Erythroblast (primary cell): ENCODE results near the gene C7.
"Not testable (repeated sequence)": the region's sequence is repeated elsewhere in the genome, so short reads cannot be mapped to it uniquely, and the experiment has no call there.

Experiments
- DNase-seq, 2 experiments: peaks; one replicate each; lab custom pipeline; 2025; lab: John Stamatoyannopoulos, UW
- GATA1 ChIP-seq: IDR thresholded peaks from 2 replicates; pipeline ENCODE4 v1.6.1; 2011; ENCODE audit warnings: low read depth, mild to moderate bottlenecking, control low read depth, low read length, moderate library complexity
- POLR2A ChIP-seq: IDR thresholded peaks from 2 replicates; pipeline ENCODE4 v1.6.1; 2011; ENCODE audit warnings: mild to moderate bottlenecking, low read length

Gene C7

DNA sequence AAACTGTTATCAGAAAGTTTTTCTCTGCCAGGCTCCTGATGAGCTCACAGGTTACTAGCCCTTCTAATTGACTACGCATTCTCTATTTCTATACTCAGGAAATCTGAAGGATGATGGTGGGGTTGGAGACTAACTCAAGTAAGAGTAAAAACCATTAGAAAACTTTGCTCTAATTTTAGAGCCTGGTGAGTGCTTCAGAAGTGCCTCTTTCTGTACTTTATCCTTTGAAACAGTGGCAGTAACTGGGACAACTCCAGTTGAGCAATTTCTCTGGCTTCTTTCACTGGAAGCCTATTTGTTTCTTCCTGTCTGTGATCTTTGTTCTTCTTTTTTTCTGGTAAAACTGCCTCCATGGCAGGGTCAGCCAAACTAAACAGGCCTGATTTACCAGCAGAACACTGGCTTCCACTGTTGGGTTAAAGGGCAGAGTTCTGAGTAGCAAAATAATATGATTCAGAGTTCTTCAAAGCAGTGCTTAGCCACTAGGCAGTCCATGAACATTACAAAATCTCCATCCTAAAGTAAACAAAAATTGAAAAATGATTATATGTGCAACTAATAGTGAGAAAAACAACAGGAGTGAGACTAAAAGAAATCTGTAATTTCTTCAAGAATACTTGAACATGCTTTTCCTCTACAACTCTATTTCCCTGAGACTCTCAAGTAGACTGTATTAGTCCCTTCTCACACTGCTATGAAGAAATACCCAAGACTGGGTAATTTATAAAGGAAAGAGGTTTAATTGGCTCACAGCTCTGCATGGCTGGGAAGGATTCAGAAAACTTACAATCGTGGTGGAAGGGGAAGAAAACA is 82.1 kb downstream of the C7 start:
- no peak for DNase-seq
- TF ChIP-seq GATA1: no peak
- no peak for TF ChIP-seq POLR2A

DNA sequence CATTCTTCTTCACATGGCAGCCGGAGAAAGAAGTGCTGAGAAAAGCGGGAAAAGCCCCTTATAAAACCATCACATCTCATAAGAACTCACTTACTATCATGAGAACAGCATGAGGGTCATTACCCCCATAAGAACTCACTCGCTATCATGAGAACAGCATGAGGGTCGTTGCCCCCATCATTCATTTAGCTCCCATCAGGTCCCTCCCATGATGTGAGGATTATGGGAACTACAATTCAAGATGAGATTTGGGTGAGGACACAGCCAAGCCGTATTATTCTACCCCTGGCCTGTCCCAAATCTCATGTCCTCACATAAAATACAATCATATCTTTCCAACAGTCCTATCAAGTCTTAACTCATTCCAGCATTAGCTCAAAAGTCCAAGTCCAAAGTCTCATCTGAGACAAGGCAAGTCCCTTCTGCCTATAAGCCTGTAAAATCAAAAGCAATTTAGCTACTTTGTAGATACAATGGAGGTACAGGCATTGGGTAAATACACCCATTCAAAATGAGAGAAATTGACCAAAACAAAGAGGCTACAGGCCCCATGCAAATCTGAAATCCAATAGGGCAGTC is 82.8 kb downstream of the C7 start:
- no peak for TF ChIP-seq GATA1
- no peak for TF ChIP-seq POLR2A
- DNase-seq: no peak

DNA sequence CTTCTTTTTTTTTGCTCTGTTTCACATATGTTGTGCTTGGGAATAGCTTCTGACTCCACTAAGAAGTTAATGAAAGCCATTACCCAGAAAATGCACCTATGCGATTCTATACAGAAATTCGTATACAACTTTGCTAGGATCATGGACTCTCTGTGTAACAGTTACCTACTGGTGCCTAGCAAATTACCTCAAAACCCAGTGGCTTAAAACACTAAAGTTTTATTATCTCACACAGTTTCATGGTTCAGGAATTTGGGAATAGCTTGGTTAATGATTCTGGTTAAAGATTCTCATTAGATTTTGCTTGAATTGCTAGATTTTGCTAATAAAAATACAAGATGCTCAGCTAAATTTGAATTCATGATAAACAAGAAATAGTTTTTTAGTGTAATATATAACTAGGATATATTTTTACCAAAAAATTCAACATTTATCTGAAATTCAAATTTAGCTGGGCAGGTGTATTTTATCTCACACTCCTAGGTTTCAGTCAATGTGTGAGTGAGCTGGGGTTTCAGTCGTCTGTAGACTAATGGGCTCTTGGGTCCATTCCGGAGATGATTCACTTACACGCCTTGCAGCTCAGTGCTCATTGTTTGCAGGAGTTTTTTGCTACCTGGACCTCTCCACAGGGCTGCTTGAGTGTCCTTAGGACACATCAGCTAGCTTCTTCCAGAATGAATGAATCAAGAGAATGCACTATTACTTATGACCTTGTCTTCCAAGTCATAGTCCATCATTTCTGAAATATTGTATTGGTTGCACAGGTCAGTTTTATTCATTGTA is 86.7 kb downstream of the C7 start:
- no peak for DNase-seq
- TF ChIP-seq POLR2A (no peak), GATA1 (no peak)

DNA sequence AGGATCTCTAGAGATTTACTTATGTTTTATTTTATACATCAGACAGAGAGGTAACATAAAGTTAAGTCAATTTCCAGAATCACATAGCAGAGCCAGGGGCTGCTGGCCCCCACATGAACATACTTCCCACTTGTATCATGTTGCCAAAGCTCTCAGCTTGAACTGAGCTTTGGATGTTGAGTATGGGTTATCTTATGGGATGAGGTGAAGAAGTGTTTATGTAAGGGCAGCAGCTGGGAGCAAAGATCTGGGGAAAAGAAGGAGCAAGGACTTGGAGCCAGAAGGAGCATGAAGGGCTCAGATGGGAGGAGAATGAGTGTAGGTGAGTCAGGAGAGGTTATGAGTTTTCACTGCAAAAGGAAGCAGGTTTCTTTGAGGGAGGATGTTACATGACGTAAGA is 89.8 kb downstream of the C7 start:
- TF ChIP-seq POLR2A: no peak
- no peak for TF ChIP-seq GATA1
- no peak for DNase-seq

DNA sequence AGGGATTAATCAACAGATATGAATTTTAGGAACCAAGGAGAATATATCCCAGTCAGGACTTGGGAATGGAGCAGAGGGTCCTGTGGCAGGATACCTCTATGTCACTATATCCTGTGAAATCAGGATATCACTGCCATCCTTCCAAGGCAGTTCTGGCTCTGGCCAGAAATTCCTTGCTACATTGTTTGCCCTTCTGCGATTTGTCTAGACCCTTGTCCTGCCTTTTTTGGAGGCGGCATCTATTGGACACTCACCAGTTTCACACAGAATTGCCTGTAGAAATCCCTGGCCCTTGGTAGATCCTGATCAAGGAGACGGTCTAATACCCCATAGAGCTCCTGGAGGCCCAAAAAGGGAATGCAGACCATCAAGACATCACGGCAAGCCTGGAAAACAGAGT is 90.7 kb downstream of the C7 start:
- TF ChIP-seq GATA1 (no peak), POLR2A (no peak)
- DNase-seq: no peak

DNA sequence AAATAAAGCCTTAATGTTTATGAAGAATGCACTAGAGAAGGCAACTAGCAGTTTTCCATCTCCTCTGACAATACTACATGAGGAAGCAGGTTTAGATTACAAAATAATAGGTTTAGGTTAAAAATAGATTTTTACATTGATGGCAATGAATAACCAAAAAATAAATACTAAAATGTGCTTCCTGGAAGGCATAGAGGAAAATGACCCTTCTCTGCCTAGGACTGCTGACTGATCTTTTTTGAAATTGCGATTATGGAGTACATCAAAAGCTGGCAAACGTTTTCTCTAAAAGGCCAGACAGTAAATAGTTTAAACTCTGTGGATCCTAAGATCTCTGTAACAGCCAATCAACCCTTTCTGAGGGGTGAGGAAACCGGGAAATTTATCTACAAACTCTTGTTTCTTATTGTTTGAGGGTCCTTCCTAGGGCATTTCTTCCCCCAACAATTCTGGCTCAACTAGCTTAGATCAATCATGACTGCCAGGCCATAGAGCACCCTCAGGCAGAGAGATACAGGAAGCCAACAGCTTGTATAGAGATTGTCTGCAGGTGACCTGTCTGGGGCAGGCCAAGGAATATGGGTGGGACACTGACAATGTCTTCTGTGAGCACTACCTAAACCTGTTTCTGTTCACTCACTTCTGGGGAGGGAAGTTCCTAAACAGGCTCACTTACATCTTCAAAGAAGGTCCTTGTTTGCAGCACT is 94.5 kb downstream of the C7 start:
- DNase-seq: no peak
- TF ChIP-seq GATA1: no peak
- TF ChIP-seq POLR2A: no peak

DNA sequence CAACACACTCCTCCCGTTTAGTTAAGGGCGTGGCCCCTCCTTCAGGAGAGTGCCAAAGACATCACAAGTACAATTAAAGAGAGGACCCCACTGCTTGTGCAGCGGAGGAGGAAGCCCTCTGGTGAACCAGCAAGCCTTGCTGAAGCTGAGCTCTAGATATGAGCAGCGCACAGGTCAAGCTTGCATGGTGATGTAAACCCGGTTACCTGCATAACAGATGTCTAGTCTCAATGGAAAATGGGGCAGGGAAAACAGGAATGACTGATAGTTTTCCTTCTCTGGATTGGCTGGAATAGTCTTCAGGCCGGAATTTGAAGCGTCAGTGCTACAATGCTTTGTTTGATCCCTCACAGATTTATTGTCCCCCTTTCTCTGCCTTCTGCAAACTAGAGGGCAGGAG is 95.6 kb downstream of the C7 start:
- no peak for TF ChIP-seq GATA1
- no peak for TF ChIP-seq POLR2A
- DNase-seq: no peak

DNA sequence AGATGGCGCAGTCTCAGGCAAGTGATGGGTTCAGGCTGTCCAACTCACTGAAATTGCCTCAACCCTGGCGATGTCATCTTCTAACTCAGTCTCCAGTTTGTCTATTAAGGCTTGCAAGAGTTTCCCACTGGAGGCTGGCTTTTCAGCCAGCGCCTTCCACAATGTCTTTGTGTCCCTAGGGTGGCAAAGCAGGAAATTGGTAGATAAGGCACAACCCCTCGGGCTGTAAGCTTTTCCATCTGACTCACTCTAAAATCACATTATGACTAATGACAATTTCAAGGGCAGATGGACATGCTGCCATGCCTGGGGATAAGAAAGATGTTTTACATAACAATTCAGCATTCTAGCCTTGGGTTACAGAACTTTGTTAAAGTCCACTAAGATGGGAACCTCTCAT is 99.9 kb downstream of the C7 start:
- no peak for DNase-seq

DNA sequence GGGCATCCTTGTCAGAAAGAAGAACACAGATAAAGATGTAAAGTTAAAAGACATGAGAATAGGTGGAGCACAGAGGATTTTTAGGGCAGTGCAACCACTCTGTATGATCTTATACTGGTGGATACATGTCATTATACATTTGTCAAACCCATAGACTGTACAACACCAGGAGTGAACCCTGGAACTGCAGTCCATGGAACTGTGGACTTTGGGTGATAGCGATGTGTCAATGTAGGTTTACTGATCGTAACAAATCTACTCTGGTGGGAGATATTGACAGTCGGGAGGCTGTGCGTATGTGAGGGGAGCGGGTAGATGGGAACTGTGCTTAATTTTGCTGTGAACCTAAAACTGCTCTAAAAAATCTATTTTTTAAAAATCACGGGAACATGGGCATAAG is 101.3 kb downstream of the C7 start:
- no peak for DNase-seq
- TF ChIP-seq GATA1: no peak
- no peak for TF ChIP-seq POLR2A

More for the DNA sequence above, 99.9 kb downstream of the C7 start:
- TF ChIP-seq GATA1 (no peak), POLR2A (no peak)

DNA sequence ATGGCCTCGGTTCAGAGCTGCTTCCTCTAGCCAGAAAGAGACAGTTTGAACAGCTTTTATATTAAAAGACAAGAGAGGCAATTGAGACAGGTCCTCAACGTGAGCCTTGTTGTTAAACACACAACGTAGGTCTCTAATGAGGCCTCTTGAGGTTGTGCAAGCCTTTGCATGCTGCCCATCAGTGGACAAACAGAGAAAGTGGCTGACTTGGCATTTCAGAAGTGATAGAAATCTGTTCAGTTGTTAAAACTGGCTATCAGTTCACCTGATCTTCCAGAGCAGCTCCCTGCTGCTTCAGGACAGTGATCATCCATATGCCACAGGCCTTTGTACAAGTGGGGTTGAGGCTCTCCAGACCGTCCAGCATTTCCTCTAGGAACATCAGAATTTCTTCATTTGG is 103.0 kb downstream of the C7 start:
- no peak for DNase-seq
- TF ChIP-seq POLR2A (no peak), GATA1 (no peak)

DNA sequence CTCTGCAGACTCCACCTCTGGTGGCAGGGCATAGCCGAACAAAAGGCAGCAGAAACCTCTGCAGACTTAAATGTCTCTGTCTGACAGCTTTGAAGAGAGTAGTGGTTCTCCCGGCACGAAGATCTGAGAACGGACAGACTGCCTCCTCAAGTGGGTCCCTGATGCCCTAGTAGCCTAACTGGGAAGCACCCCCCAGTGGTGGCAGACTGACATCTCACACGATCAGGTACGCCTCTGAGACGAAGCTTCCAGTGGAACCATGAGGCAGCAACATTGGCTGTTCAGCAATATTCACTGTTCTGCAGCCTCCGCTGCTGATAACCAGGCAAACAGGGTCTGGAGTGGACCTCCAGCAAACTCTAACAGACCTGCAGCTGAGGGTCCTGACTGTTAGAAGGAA is 113.3 kb downstream of the C7 start:
- DNase-seq: not testable (repeated sequence)
